ENCODE data around the gene GP1BB.

The GP1BB gene

GRCh38 chr22:19701420-19702145, 21.8 kb upstream of the GP1BB start:
- TF ChIP-seq TAF1 (IDR thresholded peaks at IDR 0.05; ENCODE audit: low read depth): no peak
- no peak for TF ChIP-seq NFIC (IDR thresholded peaks at IDR 0.05)
- no peak for TF ChIP-seq ZBTB7A (IDR thresholded peaks at IDR 0.05; ENCODE audit: low read depth)
- TF ChIP-seq TEAD4 (IDR thresholded peaks at IDR 0.05): no peak
- TF ChIP-seq MAX (IDR thresholded peaks at IDR 0.05): no peak
- no peak for TF ChIP-seq FOXM1 (IDR thresholded peaks at IDR 0.05; ENCODE audit: borderline replicate concordance, low read depth)
- no peak for TF ChIP-seq EP300 (IDR thresholded peaks at IDR 0.05; ENCODE audit: borderline replicate concordance)
- TF ChIP-seq EGR1 (IDR thresholded peaks at IDR 0.05): no peak
- TF ChIP-seq CREB1 (IDR thresholded peaks at IDR 0.05; ENCODE audit: low read depth): no peak
- TF ChIP-seq TCF12 (IDR thresholded peaks at IDR 0.05; ENCODE audit: low read depth): no peak
- no peak for TF ChIP-seq YY1 (IDR thresholded peaks at IDR 0.05; ENCODE audit: low read depth)
- no peak for TF ChIP-seq USF1 (IDR thresholded peaks at IDR 0.05)
- no peak for TF ChIP-seq RAD21 (IDR thresholded peaks at IDR 0.05; ENCODE audit: low read depth)
- no peak for TF ChIP-seq CEBPB (IDR thresholded peaks at IDR 0.05)
- no peak for TF ChIP-seq REST (IDR thresholded peaks at IDR 0.05; ENCODE audit: low read depth)

GRCh38 chr22:19703869-19704268, 19.5 kb upstream of the GP1BB start:
- TF ChIP-seq FOXM1 (IDR thresholded peaks at IDR 0.05; ENCODE audit: borderline replicate concordance, low read depth) (no peak), ZBTB7A (IDR thresholded peaks at IDR 0.05; ENCODE audit: low read depth) (no peak), TEAD4 (IDR thresholded peaks at IDR 0.05) (no peak)

- TF ChIP-seq CREB1 (IDR thresholded peaks at IDR 0.05; ENCODE audit: low read depth): no peak
- TF ChIP-seq EP300 (IDR thresholded peaks at IDR 0.05; ENCODE audit: borderline replicate concordance): no peak
- no peak for TF ChIP-seq REST (IDR thresholded peaks at IDR 0.05; ENCODE audit: low read depth)
- TF ChIP-seq NFIC (IDR thresholded peaks at IDR 0.05): no peak
- no peak for TF ChIP-seq FOXM1 (IDR thresholded peaks at IDR 0.05; ENCODE audit: borderline replicate concordance, low read depth)
- no peak for TF ChIP-seq YY1 (IDR thresholded peaks at IDR 0.05; ENCODE audit: low read depth)
Observed at GRCh38 chr22:19704355-19705015, 18.9 kb upstream of the GP1BB start.

GRCh38 chr22:19705181-19705934, 18.0 kb upstream of the GP1BB start:
- no peak for TF ChIP-seq FOXM1 (IDR thresholded peaks at IDR 0.05; ENCODE audit: borderline replicate concordance, low read depth)
- no peak for TF ChIP-seq CEBPB (IDR thresholded peaks at IDR 0.05)
- TF ChIP-seq NFIC (IDR thresholded peaks at IDR 0.05): no peak
- no peak for TF ChIP-seq MAX (IDR thresholded peaks at IDR 0.05)
- TF ChIP-seq YY1 (IDR thresholded peaks at IDR 0.05; ENCODE audit: low read depth): no peak
- TF ChIP-seq TCF12 (IDR thresholded peaks at IDR 0.05; ENCODE audit: low read depth): no peak
- TF ChIP-seq TAF1 (IDR thresholded peaks at IDR 0.05; ENCODE audit: low read depth): no peak
- no peak for TF ChIP-seq REST (IDR thresholded peaks at IDR 0.05; ENCODE audit: low read depth)
- TF ChIP-seq RAD21 (IDR thresholded peaks at IDR 0.05; ENCODE audit: low read depth): no peak
- TF ChIP-seq ZBTB7A (IDR thresholded peaks at IDR 0.05; ENCODE audit: low read depth): no peak
- TF ChIP-seq TEAD4 (IDR thresholded peaks at IDR 0.05): no peak
- no peak for TF ChIP-seq EP300 (IDR thresholded peaks at IDR 0.05; ENCODE audit: borderline replicate concordance)
- no peak for TF ChIP-seq EGR1 (IDR thresholded peaks at IDR 0.05)
- no peak for TF ChIP-seq USF1 (IDR thresholded peaks at IDR 0.05)
- no peak for TF ChIP-seq CREB1 (IDR thresholded peaks at IDR 0.05; ENCODE audit: low read depth)
